Activated CD4-positive, CD25-positive, alpha-beta regulatory T cell treated with anti-CD3 and anti-CD28 coated beads, Interleukin-2, amount 50 U/mL, for 16 hours (primary cell): ENCODE results near the gene LARP4B.
"Not testable (repeated sequence)": the region's sequence is repeated elsewhere in the genome, so short reads cannot be mapped to it uniquely, and the experiment has no call there.

Experiments used
- DNase-seq: peaks from one replicate; pipeline ENCODE4 v3.0.0-alpha.2; 2020; ENCODE audit warnings: low read depth, low spot score

Gene LARP4B

DNA sequence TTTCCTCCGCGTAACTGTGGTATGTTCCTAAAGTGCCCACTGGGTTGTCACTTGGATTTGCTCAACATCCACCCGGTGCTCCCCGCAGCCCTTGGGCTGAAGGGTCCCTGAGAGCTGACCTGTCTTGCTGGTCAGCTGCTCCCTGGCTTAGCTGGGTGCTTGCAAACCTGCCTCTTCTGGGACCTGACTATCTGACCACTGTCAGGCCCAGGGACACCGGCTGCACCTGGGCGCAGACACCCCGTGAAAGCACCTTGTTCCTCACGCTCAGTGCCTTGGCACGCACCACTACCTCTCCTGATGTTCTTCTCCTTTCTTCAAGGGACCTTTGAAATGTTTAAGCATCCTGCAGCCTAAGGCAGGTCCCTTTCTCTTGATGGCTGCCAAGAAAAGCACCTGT lies 26.6 kb upstream of the LARP4B start:
- DNase-seq, result no peak

GRCh38 chr10:955820-956217 lies 24.3 kb upstream of the LARP4B start:
- no peak for DNase-seq

- DNase-seq, result no peak
Measured at GRCh38 chr10:955127-955819, 23.8 kb upstream of the LARP4B start.

DNA sequence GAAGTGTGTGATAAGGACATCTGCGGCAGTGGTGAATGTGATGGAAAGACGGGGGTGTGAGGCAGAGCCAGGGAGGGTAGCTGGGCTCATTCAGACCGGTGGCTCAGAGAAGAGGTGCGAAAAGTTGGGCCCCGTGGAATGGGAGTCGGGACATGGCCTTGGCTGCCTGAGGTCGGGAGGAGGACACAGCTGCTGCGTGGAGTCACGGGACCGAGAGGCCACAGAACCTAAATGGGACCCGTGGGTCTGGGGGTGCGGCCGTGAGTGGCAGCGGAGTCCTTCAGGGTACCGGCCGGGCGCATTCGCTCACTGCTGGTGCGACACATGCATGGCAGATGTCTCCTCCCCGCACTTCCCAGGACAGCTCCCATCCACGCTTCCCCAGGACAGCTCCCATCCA lies 22.9 kb upstream of the LARP4B start:
- DNase-seq, result no peak

- DNase-seq, result no peak
Measured at GRCh38 chr10:953836-954235, 22.3 kb upstream of the LARP4B start.

- DNase-seq, result no peak
Measured at GRCh38 chr10:949446-949845, 17.9 kb upstream of the LARP4B start.

GRCh38 chr10:948347-948746 lies 16.8 kb upstream of the LARP4B start:
- no peak for DNase-seq

DNA sequence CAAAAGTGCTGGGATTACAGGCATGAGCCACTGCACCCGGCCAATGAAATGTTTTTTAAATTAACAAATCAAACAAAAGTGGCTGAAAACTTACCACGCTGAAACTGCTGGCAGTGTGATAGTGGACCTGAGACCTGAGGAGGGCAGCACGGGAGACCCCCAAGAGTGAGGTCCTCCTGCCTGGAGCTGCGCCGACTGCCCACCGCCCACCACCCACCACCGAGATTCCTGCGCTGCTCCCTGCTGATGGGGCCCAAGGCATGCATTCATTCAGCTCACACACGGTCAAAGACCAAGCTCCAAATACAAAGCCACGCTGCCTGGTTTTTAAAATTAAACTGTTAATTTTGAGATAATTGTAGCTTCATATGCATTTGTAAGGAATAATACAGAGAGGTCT lies 16.4 kb upstream of the LARP4B start:
- no peak for DNase-seq

DNA sequence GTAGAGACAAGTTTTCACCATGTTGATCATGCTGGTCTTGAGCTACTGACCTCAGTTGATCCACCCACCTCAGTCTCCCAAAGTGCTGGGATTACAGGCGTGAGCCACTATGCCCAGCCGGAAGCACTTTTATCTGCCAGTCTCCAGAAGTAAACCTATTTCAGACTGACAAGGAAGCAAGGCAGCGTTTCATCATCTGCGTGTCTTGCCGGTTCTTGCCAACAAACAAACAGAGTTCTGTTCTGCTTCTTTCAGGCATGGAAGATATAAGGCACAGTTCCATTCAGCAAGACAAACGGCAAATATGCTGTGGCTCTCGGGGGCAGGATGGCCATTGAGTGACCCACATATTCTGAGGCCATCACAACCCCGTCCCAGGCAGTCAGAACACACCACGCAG lies 15.5 kb upstream of the LARP4B start:
- DNase-seq, result no peak

GRCh38 chr10:945778-946177 lies 14.3 kb upstream of the LARP4B start:
- no peak for DNase-seq

DNA sequence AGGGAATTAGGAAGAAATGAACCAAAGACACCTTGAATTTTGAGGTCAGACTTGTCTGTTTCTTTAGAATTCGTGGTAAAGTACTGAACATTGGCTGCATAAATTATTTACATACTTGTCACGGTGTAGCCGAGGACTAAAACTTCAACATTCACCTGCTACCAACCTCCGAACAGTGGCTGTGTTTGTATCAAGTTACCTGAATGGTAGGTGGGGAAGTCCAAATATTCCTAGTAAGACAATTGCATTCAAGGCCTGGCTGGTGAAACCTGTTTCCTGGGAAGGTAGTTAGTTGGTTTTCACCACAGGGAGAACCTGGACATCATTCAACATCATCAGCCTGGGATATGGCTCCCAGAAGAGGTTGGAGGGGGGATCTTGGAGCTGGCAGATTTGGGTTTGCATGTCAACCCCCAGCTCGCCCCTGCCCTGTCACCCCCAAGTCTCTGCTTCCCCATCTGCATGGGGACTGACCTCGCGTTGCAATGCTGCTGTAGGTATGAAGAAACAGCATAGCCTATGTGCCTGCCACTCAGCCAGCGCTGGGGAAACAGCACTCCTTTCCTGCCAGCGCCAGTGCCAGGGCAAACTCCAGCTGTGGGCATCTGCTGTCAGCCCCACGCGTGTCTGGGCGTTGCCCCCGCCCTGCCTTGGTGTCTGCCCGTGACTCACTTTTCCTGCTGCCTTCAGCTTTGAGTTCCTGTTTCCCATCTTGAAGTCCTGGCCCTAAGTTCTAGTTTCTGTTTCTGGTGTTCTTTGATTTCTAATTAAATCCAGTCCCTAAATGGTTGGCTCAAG lies 12.7 kb upstream of the LARP4B start:
- no peak for DNase-seq

- DNase-seq, result no peak
Measured at GRCh38 chr10:943334-944033, 12.0 kb upstream of the LARP4B start.

- no peak for DNase-seq
Measured at GRCh38 chr10:938941-939678, 7.6 kb upstream of the LARP4B start.

DNA sequence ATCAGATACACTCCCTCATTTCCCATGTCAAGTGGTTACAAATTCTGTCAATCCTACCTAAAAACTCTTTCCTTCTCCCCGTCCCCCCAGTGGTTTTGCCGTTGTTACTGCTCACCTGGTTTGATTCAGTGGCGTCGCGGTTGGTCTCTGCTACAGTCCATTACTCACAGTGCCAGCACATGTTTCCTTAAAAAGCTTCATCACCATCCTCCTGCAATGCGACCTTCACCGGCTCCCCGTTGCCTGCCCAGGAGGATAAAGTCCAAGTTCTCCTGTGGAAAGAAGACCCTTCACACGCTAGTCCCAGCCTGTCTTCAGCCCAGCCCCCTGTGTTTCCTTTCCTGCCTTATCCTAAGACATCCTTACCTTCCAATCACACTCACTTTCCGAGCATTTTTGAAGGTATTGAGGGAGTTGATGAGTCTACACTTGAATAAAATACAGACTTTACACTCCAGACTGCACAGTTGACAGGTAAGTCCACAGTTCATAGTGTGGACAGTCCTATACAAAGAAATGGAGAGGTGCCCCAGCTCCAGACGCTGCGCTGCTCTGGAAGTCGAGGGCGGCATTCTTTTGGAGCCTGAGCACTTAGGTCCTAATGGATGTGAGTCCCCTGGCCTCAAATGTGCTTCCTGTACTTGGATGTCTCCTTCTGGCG lies 3.4 kb upstream of the LARP4B start:
- DNase-seq, result no peak

- DNase-seq, result not testable (repeated sequence)
Measured at GRCh38 chr10:934165-934564, 2.7 kb upstream of the LARP4B start.

GRCh38 chr10:932589-932988 lies 1.1 kb upstream of the LARP4B start:
- DNase-seq, result no peak

DNA sequence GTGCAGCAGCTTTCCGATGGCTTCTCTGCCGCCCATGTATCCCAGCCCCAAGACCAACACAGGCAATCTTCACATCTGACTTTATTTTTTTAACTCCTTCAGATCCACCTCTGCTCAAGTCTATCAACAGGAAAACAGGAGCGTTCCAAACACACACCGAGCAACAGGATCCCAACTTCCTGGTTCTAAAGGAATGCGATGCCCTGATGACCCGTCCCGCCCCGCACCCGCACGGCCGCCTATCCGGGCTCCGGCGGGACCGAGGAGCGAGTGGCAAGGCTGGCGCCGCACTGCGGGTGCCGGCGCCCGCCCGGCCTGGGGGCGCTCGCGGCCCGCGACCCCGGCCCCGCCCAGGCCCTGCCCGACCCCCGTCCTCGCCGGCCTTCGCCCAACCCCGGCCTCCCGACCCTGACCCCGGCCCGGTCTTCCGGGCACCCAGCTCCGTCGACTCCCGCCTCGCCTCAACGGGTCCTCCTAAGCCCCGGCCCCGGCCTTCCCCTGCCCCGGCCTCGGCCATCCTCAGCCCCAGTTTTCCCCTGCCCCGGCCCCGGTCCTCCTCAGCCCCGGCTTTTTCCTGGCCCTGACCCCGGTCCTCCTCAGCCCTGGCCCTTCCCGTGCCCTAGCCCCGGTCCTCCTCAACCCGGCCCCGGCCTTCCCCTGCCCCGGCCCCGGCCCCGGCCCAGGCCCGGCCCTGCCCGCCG lies 730 bp downstream of the LARP4B start:
- DNase-seq, result no peak

GRCh38 chr10:929960-930624 lies 1.4 kb downstream of the LARP4B start:
- DNase-seq, result no peak

DNA sequence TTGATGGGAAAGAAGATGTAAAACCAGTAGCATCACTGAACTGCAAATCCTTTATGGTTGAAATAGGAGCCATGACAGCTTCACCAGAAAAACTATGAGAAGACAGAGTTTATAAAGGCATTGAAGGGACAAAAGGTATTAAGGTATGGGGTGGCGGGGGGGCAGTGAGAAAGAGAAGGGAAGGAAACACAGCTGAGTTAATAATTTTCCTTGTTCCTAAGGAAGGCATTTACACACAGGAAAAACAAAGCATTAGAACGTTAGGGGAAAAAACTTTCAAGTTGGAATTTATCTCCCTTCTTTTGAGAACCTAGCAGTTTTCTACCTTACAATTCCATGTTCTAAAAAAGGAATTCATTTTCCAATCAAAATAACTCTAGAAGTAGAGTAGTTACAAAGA lies 4.4 kb downstream of the LARP4B start:
- DNase-seq, result no peak

- no peak for DNase-seq
Measured at GRCh38 chr10:926075-926698, 5.3 kb downstream of the LARP4B start.
